ENCODE measurements around the gene BORCS6.

- no peak for TF ChIP-seq REST (IDR thresholded peaks at IDR 0.05; ENCODE audit: insufficient replicate concordance, low read depth)
- TF ChIP-seq CTCF (IDR thresholded peaks at IDR 0.05; ENCODE audit: insufficient read depth, low read length): no peak
- no peak for TF ChIP-seq GABPA (IDR thresholded peaks at IDR 0.05; ENCODE audit: low read depth)
Measured at GRCh38 chr17:8173871-8174322, 16.1 kb downstream of the BORCS6 start.

All from HL-60 (cell line).